HEK293T (cell line): ENCODE results near the gene GMDS.
A peak's percentile ranks its signal among the peaks of the same experiment; 100 is the strongest.

Experiments used
- CTCF ChIA-PET: fragments of 350-600 bp; formaldehyde crosslinking; extraction: SDS; loops from one replicate; lab custom pipeline; 2021; ENCODE audit warnings: antibody characterized with exemption, inconsistent platforms; lab: Yijun Ruan, JAX
- POLR2A ChIA-PET: fragments of 350-600 bp; formaldehyde crosslinking; extraction: SDS; loops from one replicate; lab custom pipeline; 2020; ENCODE audit warnings: antibody characterized with exemption, inconsistent platforms; lab: Yijun Ruan, JAX
- DNase-seq: peaks from one replicate; pipeline ENCODE4 v3.0.0; 2012; ENCODE audit warnings: mixed read lengths; ENCODE audit errors: extremely low spot score
- ARNT ChIP-seq: fragments of 450-650 bp; IDR thresholded peaks from 2 replicates; pipeline ENCODE4 v1.6.1; 2017; ENCODE audit warnings: mild to moderate bottlenecking
- BHLHE40 ChIP-seq: fragments of 450-650 bp; IDR thresholded peaks from 2 replicates; pipeline ENCODE4 v1.6.1; 2016; ENCODE audit warnings: mild to moderate bottlenecking, moderate library complexity, borderline replicate concordance
- CTBP1 ChIP-seq: fragments of 450-650 bp; IDR thresholded peaks from 2 replicates; pipeline ENCODE4 v1.6.1; 2016; ENCODE audit warnings: borderline replicate concordance
- ELF4 ChIP-seq: fragments of 450-650 bp; IDR thresholded peaks from 2 replicates; pipeline ENCODE4 v1.6.1; 2017; ENCODE audit warnings: antibody characterized with exemption
- FOXA1 ChIP-seq: fragments of 450-650 bp; IDR thresholded peaks from 2 replicates; pipeline ENCODE4 v1.6.1; 2016; ENCODE audit warnings: mild to moderate bottlenecking
- FOXK2 ChIP-seq: fragments of 450-650 bp; IDR thresholded peaks from 2 replicates; pipeline ENCODE4 v1.6.1; 2016; ENCODE audit warnings: mild to moderate bottlenecking
- FOXM1 ChIP-seq: fragments of 450-650 bp; IDR thresholded peaks from 2 replicates; pipeline ENCODE4 v1.6.1; 2017; ENCODE audit warnings: mild to moderate bottlenecking, borderline replicate concordance
- HDGF ChIP-seq: fragments of 450-650 bp; IDR thresholded peaks from 2 replicates; pipeline ENCODE4 v1.6.1; 2017; ENCODE audit warnings: antibody characterized with exemption, borderline replicate concordance
- L3MBTL2 ChIP-seq: fragments of 450-650 bp; conservative IDR thresholded peaks from 2 replicates; pipeline ENCODE4 v1.6.1; 2016; ENCODE audit warnings: mild to moderate bottlenecking
- LEF1 ChIP-seq: fragments of 450-650 bp; IDR thresholded peaks from 2 replicates; pipeline ENCODE4 v1.6.1; 2017; ENCODE audit warnings: mild to moderate bottlenecking, borderline replicate concordance
- NFRKB ChIP-seq: fragments of 450-650 bp; IDR thresholded peaks from 2 replicates; pipeline ENCODE4 v1.6.1; 2016; ENCODE audit warnings: mild to moderate bottlenecking, moderate library complexity
- SP1 ChIP-seq: fragments of 450-650 bp; IDR thresholded peaks from 2 replicates; pipeline ENCODE4 v1.6.1; 2017
- SUZ12 ChIP-seq: fragments of 450-650 bp; IDR thresholded peaks from 2 replicates; pipeline ENCODE4 v1.6.1; 2016; ENCODE audit warnings: mild to moderate bottlenecking
- TARDBP ChIP-seq: fragments of 450-650 bp; IDR thresholded peaks from 2 replicates; pipeline ENCODE4 v1.6.1; 2016
- ZNF384 ChIP-seq: fragments of 450-650 bp; IDR thresholded peaks from 2 replicates; pipeline ENCODE4 v1.6.1; 2016
- TF ChIP-seq, protein P1 (sequence below): fragments of 450-650 bp; IDR thresholded peaks from 2 replicates; pipeline ENCODE4 v1.6.1; 2016

GMDS gene

DNA sequence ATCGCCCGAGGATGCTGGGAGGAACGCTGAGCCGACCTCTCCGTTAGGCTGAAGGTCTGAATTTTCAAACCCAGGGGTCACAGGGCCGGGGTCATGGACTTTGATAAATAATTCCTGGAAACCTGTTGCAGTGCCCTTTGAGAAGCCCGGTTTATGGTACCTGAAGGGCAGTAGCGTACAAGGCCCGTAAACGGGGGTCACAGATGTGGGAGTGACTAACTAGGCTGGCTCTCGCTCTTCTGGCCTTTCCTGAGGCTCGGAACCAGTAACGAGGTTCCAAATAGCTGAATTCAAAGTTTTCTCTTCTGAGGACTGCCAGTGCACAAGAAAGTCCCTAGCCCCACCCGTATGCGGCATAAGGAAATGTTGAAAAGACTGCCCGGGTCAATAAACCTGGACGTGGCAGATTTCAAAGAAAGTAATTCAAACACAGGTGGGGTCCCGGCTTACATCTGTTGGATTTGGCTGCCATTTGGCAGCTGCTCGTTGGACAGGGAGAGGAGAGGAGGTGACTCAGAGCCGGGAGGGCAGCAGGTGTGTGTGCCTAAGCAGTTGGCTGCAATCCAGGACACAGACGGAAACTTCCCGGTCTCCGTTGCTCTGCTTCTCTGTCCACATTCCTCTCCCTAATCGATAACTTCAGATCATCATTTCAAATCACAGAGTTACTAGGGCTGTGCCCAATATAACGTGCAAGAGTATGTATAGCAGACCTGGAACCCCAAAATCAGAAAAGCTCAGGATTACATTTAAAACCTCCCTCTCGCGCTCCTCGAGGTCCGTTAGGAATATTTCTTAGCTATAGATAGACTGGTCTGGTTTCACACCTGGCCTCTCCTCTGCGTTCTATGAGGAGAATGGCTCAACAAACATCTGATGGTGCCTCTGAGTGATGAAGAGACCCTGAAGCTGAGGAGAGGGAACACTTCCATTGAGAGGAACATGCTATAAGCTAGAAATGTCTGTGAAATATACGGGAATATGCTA, 765 bp upstream of the GMDS start:
- CTCF ChIA-PET, result interaction anchor here (0.6 to 2.6 kb wide), 2 partner anchors 37 to 127 kb away, joined by 3 to 6 read pairs; no protein-coding TSS in a partner anchor
- POLR2A ChIA-PET, result interaction anchor here (1.2 kb wide), 1 partner anchor 10 kb away, joined by 3 read pairs; no protein-coding TSS in a partner anchor
- TF ChIP-seq FOXK2, result no peak
- TF ChIP-seq SUZ12, result no peak
- TF ChIP-seq, protein P1, sequence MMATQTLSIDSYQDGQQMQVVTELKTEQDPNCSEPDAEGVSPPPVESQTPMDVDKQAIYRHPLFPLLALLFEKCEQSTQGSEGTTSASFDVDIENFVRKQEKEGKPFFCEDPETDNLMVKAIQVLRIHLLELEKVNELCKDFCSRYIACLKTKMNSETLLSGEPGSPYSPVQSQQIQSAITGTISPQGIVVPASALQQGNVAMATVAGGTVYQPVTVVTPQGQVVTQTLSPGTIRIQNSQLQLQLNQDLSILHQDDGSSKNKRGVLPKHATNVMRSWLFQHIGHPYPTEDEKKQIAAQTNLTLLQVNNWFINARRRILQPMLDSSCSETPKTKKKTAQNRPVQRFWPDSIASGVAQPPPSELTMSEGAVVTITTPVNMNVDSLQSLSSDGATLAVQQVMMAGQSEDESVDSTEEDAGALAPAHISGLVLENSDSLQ, result no peak
- TF ChIP-seq SP1, result no peak
- 0 out of 2 replicates have a peak, but pooled peaks have one; percentile 17 for TF ChIP-seq L3MBTL2
- no peak for TF ChIP-seq NFRKB
- TF ChIP-seq FOXA1, result no peak
- peak; percentile 29 for DNase-seq

- DNase-seq, result no peak
- TF ChIP-seq LEF1 (no peak), HDGF (no peak), NFRKB (no peak), TARDBP (no peak), SUZ12 (no peak), ARNT (no peak), BHLHE40 (no peak), ELF4 (no peak), SP1 (no peak)
- POLR2A ChIA-PET, result no interaction called here
- CTCF ChIA-PET, result no interaction called here
These were observed 923 bp downstream of the GMDS start for GRCh38 chr6:2244261-2245102.

GRCh38 chr6:2242311-2242710, 3.1 kb downstream of the GMDS start:
- POLR2A ChIA-PET, result no interaction called here
- TF ChIP-seq L3MBTL2 (no peak), FOXM1 (no peak), ELF4 (no peak)
- TF ChIP-seq, protein P1, result no peak

DNA sequence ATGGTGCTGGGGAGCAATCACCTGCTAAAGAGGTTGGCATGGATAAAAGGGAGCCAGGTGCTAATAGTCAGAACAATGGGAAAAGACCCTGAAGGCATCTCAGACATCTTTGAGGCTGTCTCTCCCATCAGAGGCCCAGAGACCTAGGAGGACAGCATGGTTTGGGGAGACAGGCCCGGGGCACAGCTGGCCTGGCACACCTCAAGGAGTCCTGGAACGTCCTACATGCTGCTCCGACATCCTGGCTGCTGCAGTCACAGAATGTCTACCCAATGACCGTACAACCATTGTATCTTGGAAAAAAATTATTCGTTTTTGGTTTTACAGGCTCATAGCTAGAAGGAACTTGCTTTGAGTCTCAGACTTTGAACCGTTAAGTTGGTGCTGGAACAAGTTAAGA, 4.4 kb downstream of the GMDS start:
- no peak for DNase-seq
- no peak for TF ChIP-seq FOXA1
- TF ChIP-seq ELF4, result no peak
- no peak for TF ChIP-seq ARNT
- no peak for TF ChIP-seq CTBP1
- no peak for TF ChIP-seq HDGF
- TF ChIP-seq, protein P1, result no peak
- no peak for TF ChIP-seq SP1
- TF ChIP-seq FOXM1, result no peak
- ChIA-PET CTCF (no interaction called here), POLR2A (no interaction called here)

More at GRCh38 chr6:2242311-2242710, 3.1 kb downstream of the GMDS start:
- CTCF ChIA-PET, result no interaction called here
- no peak for DNase-seq

GRCh38 chr6:2237001-2237400, 8.4 kb downstream of the GMDS start:
- ChIA-PET CTCF (no interaction called here), POLR2A (no interaction called here)
- TF ChIP-seq ELF4 (no peak), FOXA1 (no peak), BHLHE40 (no peak), HDGF (no peak), SUZ12 (no peak), NFRKB (no peak), LEF1 (no peak), ZNF384 (no peak), FOXM1 (no peak), L3MBTL2 (no peak), ARNT (no peak), TARDBP (no peak), CTBP1 (no peak), FOXK2 (no peak), SP1 (no peak)
- TF ChIP-seq, protein P1, result no peak
- no peak for DNase-seq
